ENCODE data around the gene RBMS1.

The RBMS1 gene

GRCh38 chr2:160269803-160270570 is 223.6 kb downstream of the RBMS1 start:
- DNase-seq, result no peak

GRCh38 chr2:160269365-160269764 is 224.2 kb downstream of the RBMS1 start:
- no peak for DNase-seq

DNA sequence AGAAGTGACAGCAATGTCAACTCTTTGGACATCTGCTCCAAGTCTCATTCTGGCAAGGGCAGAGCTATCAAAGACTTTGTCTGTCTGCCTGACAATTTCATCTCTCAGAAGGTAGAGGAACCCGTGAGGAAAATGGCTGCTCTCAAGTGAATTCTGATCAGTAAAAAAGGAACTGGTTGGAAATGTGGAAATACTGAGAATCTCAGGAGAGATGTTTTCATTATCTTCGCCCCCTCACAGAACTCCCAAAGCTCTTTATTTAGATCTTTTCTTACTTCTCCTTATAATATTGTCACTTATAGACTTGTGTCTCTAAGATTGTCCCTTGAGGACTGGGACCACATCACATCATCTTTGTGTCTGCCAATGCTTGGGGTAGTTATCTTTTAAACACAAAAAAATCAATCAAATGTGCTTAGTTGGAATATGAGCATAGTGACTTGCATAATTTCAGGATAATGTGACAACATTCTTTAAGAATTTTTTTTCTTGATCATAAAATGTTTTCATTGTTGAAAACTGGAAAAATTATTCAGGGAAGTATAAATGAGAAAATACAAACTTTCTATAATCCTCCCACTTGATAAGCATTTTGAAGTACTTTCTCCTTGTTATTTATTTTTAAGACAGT is 225.3 kb downstream of the RBMS1 start:
- DNase-seq, result no peak

GRCh38 chr2:160267692-160268091 is 225.9 kb downstream of the RBMS1 start:
- DNase-seq, result no peak

GRCh38 chr2:160267022-160267421 is 226.6 kb downstream of the RBMS1 start:
- no peak for DNase-seq

GRCh38 chr2:160266037-160266551 is 227.5 kb downstream of the RBMS1 start:
- DNase-seq, result no peak

DNA sequence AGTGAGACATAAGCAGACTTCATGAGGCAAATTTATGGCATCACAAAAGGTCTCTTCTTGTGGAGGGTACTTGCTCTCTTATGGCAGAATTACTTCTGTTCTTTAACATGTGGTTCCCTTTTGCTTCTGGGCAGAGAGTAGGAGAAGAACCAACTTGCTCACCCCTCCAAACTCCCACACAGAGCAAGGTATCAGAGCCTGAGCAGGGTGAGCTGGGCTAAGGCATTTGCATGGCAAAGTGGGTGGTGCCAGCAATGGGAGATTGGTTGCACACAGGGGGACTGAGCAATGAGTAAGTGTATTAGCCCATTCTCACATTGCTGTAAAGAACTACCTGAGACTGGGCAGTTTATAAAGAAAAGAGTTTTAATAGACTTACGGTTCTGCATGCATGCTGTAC is 229.3 kb downstream of the RBMS1 start:
- no peak for DNase-seq

GRCh38 chr2:160261732-160262131 is 231.9 kb downstream of the RBMS1 start:
- no peak for DNase-seq

DNA sequence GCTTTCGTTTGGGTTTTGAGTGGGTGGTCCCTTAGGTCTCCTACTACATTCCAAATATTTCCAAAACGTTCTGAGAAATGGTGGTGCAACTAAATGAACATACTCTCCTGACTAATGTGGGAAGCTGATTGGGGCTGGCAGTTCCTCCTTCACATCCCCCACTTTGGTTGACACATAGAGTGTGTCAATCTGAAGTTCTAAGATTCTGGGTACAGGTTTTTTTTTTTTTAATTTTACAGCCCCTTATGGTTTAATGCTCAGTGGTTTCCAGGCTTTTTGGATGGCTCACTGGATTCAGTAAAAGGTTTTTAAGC is 235.2 kb downstream of the RBMS1 start:
- no peak for DNase-seq

GRCh38 chr2:160257743-160258491 is 235.7 kb downstream of the RBMS1 start:
- DNase-seq, result no peak

DNA sequence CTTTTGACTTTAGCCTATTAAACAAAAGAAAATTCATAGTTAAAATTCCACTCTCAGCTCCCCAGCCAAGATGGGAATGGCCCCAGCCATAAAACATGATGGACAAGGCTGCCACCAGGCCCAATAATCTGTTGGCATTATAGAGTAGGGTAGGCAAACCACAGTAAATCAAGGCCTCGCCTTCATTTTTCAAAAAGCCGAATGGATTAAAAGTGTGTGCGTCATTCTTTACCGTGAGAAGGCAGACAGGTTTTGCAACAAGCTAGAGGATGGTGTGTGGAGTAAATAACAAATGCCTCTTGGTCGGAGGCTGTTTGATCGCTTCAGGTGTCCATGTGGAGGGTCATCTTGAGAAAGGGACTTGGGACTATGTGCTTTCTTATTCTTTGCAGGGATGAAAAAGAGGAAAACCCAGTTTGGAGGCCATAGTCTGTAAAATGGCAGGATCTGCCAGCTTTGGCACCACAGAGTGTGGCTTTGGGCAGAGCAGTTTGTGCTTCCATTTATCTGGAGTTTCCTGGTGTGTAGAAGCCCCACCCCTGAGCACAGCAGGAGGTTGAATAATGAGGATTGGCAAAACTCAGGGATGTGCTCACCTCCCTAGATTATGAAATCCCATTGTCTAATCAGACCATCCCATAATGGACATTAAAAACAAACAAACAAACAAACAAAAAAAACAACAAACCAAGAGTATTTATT is 236.4 kb downstream of the RBMS1 start:
- DNase-seq, result no peak

DNA sequence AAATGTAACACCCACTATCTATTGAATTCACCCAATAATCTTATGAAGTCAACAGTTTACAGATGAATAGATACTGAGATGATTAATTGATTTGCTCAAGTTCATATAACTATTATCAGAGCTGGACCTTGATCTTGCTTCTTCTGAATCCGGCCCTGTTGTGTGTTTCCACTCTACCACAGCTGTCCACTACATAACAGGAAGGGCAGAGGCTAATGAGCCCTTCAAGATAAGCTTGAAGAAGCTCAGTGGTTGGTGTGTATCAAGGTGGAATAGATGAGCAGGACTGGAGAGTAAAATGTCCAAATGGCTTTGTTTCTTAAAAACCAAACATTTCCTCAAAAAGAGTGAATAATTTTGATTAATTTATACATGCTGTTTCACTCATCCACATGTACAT is 237.1 kb downstream of the RBMS1 start:
- no peak for DNase-seq

DNA sequence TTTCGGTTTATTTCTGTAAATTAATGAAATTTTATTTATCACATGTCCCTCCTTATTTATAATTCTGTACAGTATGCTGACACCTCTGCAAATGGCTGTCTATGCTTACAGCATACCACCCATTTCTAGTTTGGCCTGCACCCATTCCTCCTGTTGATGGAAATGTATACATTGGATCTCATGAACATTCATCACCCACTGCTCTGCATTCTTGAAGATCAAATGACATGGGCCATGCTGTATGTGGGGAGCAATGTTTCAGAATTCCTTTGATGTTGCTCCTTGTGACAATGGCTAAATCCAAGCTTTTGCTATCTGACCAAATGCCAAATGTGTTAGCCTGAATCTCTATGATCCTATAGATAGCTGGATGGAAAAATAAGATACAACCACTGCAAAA is 238.2 kb downstream of the RBMS1 start:
- DNase-seq, result no peak

GRCh38 chr2:160254189-160254762 is 239.3 kb downstream of the RBMS1 start:
- DNase-seq, result no peak

DNA sequence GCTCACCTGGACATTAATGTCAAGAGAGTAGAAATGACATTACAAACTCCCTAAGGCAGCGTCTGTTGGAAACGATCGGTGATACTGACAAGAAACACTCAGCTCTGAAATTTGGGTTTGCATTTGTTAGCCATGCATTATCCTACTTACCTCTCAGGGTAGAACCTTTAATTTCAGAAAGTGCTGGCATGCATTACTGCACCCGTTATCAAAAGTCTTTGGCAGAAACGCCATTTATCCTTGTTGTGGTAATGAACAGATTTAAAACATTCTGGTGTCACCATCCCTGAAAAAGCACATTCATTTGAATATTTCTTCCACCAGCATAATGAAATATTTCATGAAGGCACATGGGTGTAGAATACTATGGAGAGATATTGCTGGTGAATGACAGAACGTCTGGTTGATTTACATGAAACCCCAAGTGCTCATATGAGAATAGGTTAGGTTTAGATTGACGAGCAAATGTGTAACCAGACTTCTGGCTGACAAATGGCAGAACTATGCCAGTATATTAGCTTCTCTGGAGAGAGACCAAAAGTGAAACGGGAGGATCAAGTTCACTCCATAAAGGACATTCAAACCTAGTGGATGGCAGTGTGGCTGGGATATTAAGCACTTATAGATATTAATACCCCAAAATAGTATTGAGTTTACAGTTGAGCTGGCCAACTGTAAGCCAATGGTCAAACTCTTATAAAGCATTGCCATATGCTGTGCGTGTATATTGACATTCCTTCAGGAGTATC is 240.0 kb downstream of the RBMS1 start:
- no peak for DNase-seq

GRCh38 chr2:160252900-160253299 is 240.7 kb downstream of the RBMS1 start:
- DNase-seq, result no peak

- DNase-seq, result peak; percentile 36
Observed at GRCh38 chr2:160252278-160252887, 241.2 kb downstream of the RBMS1 start.

DNA sequence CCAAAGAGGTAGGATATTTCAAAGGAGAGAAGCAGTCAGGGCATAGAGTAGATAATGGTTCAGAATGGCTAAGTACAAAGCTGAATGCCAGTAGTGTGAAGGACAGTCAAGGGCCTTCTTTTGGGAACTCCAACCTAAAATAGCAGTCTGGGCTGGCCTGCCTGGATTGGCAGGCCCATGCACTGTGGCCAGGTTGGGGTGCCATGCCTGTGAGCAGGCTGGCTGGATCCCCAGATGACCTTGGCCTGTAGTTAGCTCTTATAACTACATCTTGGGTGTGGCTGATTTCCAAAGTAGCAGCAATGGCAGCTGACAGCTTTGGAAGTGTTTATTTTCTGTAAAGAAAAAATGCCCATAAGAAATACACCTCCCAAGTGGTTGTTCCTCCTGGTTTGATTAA is 242.0 kb downstream of the RBMS1 start:
- no peak for DNase-seq

DNA sequence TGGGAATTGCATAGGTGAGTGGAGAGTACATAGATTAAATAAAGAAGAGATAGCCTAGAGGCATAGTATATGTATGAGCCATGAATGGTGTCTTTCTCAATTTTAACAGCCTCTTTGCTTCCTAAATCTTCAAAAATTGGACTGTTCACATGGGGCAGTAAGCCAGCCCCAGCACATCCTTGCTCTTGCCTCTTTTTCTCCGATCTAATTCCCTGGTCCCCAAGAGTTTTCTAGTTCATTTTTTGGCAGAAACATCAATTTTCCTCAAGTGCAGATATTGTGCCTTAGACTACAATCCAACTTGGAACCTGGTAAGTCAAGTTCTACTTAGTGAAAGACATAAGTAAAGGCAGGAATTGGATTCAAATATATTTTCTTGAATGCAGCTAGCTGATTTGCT is 243.7 kb downstream of the RBMS1 start:
- no peak for DNase-seq

DNA sequence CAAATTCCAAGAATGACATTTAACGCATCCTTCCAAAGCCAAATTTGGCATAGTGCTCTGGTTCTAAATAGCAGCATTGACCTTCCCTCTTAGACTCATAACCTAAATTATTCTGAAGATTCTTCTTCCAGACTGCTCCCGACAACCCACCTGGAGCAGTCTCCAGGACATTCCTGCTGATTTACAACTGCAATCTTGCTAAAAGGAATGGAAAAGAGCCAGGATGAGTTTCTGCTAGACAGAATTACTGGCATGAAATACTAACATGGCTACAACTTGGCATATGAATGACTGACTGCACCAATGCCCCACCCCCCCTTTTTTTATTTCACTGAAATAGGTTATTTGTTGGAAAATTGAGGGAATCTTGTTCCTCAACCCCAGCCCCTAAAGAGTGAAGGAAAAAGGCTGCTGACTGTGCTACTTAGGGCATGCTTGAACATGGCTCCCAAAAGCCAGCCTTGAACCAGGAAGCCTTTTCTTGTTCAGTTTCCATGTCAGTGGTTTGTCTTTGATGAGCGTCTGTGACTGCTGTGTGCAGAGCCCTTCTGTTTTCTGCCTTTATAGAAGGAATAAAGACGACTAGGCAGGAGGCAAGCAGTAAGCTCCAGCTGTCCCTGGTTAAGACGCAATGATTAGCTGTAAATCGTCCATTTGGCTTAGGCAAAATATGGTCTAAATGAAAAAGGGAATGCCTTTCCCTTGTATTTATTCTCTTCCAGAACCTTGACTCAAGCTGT is 246.1 kb downstream of the RBMS1 start:
- DNase-seq, result no peak

GRCh38 chr2:160246356-160246755 is 247.3 kb downstream of the RBMS1 start:
- no peak for DNase-seq

Data from GF-D8 (cell line).